Psoas muscle (tissue), 8 donors: ENCODE results near the gene COA7. TPM values are rescaled to one million over a fixed set of nuclear protein-coding genes. Genes with fewer than 3 reads are reported as not detected.

Source experiments
- ATAC-seq, 4 donors: fragments of 200-7000 bp; cut with Tn5 transposase; one replicate each; pipeline ENCODE4 v1.9.1; 2020; ENCODE audit warnings: moderate library complexity in 3 of 4, mild to moderate bottlenecking in 2 of 4
- DNase-seq, 2 donors: peaks; one replicate each; pipeline ENCODE4 v3.0.0-alpha.2; 2020
- H3K27ac ChIP-seq: fragments of 200-600 bp; one replicate; pipeline ENCODE4 v1.8.0; 2022
- H3K27me3 ChIP-seq, 3 donors: fragments of 200-600 bp in 1 of 3; one replicate each; pipeline versions ENCODE4 v1.6.1 to v1.8.0; 2013 to 2022; ENCODE audit warnings: low read length in 2 of 3, mild to moderate bottlenecking in 2 of 3, moderate library complexity in 1 of 3; ENCODE audit not compliant: insufficient read depth in 3 of 3
- H3K36me3 ChIP-seq, 2 donors: fragments of 200-600 bp in 1 of 2; one replicate each; pipeline versions ENCODE4 v1.6.1 to v1.8.0; 2013 to 2022; ENCODE audit warnings: low read depth in 1 of 2, mild to moderate bottlenecking in 1 of 2, moderate library complexity in 1 of 2; ENCODE audit not compliant: insufficient read depth in 1 of 2
- H3K4me1 ChIP-seq: fragments of 200-600 bp; one replicate; pipeline ENCODE4 v1.8.0; 2022
- H3K4me3 ChIP-seq: fragments of 200-600 bp; one replicate; pipeline ENCODE4 v1.8.0; 2022; ENCODE audit warnings: mild to moderate bottlenecking
- H3K9me3 ChIP-seq: fragments of 200-600 bp; one replicate; pipeline ENCODE4 v1.8.0; 2022
- WGBS, 3 donors: extraction: QIAGEN DNeasy Blood & Tissue Kit; methylation state at CpG; one replicate each; pipeline versions ENCODE4 v1.1.6 to v1.1.7; 2013; 5-methylcytosine and 5-hydroxymethylcytosine counted together
- intact Hi-C, 2 donors: fragments of 100-400 bp; cut with DNase I; formaldehyde crosslinking; loops; one replicate each; pipeline versions ENCODE4 v1.11.0 to v1.14.2; 2022
- polyA plus RNA-seq, 3 donors: library from polyadenylated mRNA; stranded (reverse); fragments of 200-250 nt; gene quantifications; one replicate each; pipeline ENCODE4 v1.2.3, GENCODE V29; 2013
- total RNA-seq, 4 donors: library from RNA; stranded (reverse); fragmentation: NEBNext Ultra II Directional in 2 of 4; extraction: Animal tissue kit (Norgen Biotek cat#: 25700) in 2 of 4; gene quantifications; one replicate each; pipeline versions ENCODE4 v1.2.1 to v1.2.4, GENCODE V29; 2021 to 2023
- TF ChIP-seq, protein P1 (sequence below): fragments of 200-600 bp; IDR thresholded peaks from one replicate; pipeline ENCODE4 v1.8.0; 2022; ENCODE audit warnings: antibody characterized with exemption
- donor health status: healthy with polysubstance abuse.
- donor health status: DM: no; HTN: no; CAD: no; lungs with moderate emphysema.
- donor health status: Bipolar disorder and iron deficiency.
- donor health status: healthy.
- donor health status: DM: yes; HTN: yes; CAD: no.
- donor health status: DM: no; HTN: no; CAD: no.
- donor health status: DM: no; HTN: no; CAD: no.
- donor health status: DM: yes; HTN: yes; CAD: no.

Gene COA7
- total and polyA plus RNA-seq, 7 donors: 25.2 to 48.8 (median 30.5) TPM

GRCh38 chr1:52665006-52665941 lies 32.9 kb downstream of the COA7 start:
- no peaks in the 10 kb centered on the region for H3K9me3 ChIP-seq
- ATAC-seq (peak; percentile 41 to 86 (median 83)), DNase-seq (peak in 1 of 2 donors; percentile 73)
- 71 to 73% (median 72%) methylated on average over 8 of the region's 8 CpGs for WGBS, 3 donors
- H3K4me3 ChIP-seq: no peak overlapping the region
- intact Hi-C loops: no loop called here
- H3K4me1 ChIP-seq: peaks cover 7% of the 10 kb centered on the region
- H3K36me3 ChIP-seq: no peaks in the 10 kb centered on the region
- no peak overlapping the region for H3K27ac ChIP-seq
- no peaks in the 10 kb centered on the region for H3K27me3 ChIP-seq
- TF ChIP-seq, protein P1, sequence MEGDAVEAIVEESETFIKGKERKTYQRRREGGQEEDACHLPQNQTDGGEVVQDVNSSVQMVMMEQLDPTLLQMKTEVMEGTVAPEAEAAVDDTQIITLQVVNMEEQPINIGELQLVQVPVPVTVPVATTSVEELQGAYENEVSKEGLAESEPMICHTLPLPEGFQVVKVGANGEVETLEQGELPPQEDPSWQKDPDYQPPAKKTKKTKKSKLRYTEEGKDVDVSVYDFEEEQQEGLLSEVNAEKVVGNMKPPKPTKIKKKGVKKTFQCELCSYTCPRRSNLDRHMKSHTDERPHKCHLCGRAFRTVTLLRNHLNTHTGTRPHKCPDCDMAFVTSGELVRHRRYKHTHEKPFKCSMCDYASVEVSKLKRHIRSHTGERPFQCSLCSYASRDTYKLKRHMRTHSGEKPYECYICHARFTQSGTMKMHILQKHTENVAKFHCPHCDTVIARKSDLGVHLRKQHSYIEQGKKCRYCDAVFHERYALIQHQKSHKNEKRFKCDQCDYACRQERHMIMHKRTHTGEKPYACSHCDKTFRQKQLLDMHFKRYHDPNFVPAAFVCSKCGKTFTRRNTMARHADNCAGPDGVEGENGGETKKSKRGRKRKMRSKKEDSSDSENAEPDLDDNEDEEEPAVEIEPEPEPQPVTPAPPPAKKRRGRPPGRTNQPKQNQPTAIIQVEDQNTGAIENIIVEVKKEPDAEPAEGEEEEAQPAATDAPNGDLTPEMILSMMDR: no peak

DNA sequence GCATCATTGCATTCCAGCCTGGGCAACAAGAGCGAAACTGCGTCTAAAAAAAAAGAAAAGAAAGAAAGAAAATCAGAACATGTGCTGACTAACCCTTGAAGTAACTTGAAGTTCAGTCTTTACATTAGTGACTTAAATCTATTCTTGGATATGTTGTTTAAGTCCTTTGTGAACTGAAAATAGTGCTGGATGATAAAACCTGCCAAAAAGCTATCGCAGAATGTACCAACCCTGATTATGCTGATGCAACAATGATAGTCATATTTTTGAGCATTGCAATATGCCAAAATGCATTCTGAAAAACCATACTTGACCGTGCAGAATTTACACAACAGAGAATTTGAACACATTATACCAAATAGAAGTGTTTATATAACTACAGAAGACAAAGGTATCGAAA lies 34.4 kb downstream of the COA7 start:
- no peaks in the 10 kb centered on the region for H3K9me3 ChIP-seq
- WGBS, 3 donors: 83 to 91% (median 91%) methylated on average over 5 of the region's 5 CpGs
- ATAC-seq (no peak), DNase-seq (no peak)
- no peak overlapping the region for H3K27ac ChIP-seq
- H3K4me1 ChIP-seq: peaks cover 3% of the 10 kb centered on the region
- no peaks in the 10 kb centered on the region for H3K36me3 ChIP-seq
- H3K27me3 ChIP-seq: no peaks in the 10 kb centered on the region
- no peak overlapping the region for H3K4me3 ChIP-seq
- TF ChIP-seq, protein P1: no peak
- intact Hi-C loops: no loop called here

- Histone ChIP-seq H3K36me3 (no peaks in the 10 kb centered on the region), H3K27me3 (no peaks in the 10 kb centered on the region), H3K4me3 (no peak overlapping the region), H3K4me1 (peaks cover 3% of the 10 kb centered on the region), H3K9me3 (no peaks in the 10 kb centered on the region), H3K27ac (no peak overlapping the region)
- intact Hi-C loops: no loop called here
- TF ChIP-seq, protein P1: no peak
- no peak for ATAC-seq
- no peak for DNase-seq
- 44 to 54% (median 46%) methylated on average over 13 of the region's 13 CpGs for WGBS, 3 donors
Measured at GRCh38 chr1:52662645-52663313, 35.4 kb downstream of the COA7 start.

GRCh38 chr1:52660807-52661206 lies 37.3 kb downstream of the COA7 start:
- Histone ChIP-seq H3K4me1 (peaks cover 3% of the 10 kb centered on the region), H3K9me3 (no peaks in the 10 kb centered on the region), H3K4me3 (no peak overlapping the region), H3K27me3 (no peaks in the 10 kb centered on the region), H3K36me3 (no peaks in the 10 kb centered on the region), H3K27ac (no peak overlapping the region)
- intact Hi-C loops: no loop called here
- 62 to 75% (median 71%) methylated on average over 3 of the region's 3 CpGs for WGBS, 3 donors
- TF ChIP-seq, protein P1: no peak
- ATAC-seq: no peak
- DNase-seq: no peak
